Tibial nerve (tissue), 4 donors: ENCODE measurements around the gene MRPS18B. TPM values are rescaled to one million over a fixed set of nuclear protein-coding genes. Genes with fewer than 3 reads are reported as not detected.
"Not testable (repeated sequence)": the region's sequence is repeated elsewhere in the genome, so short reads cannot be mapped to it uniquely, and the experiment has no call there.

Experiments used
- DNase-seq, 2 donors: peaks; one replicate each; pipeline ENCODE4 v3.0.0-alpha.2; 2019; ENCODE audit warnings: low spot score in 2 of 2
- H3K27ac ChIP-seq, 4 donors: fragments of 200-600 bp; sonication (generic) in 3 of 4; one replicate each; pipeline ENCODE4 v1.5.1; 2017 to 2019; ENCODE audit warnings: mild to moderate bottlenecking in 1 of 4
- H3K27me3 ChIP-seq, 2 donors: fragments of 200-600 bp; sonication (generic) in 1 of 2; one replicate each; pipeline versions ENCODE4 v1.5.1 to v1.6.0; 2017 to 2019
- H3K36me3 ChIP-seq, 3 donors: fragments of 200-600 bp; sonication (generic); one replicate each; pipeline ENCODE4 v1.5.1; 2018 to 2019
- H3K4me1 ChIP-seq, 4 donors: fragments of 200-600 bp; sonication (generic) in 3 of 4; one replicate each; pipeline ENCODE4 v1.5.1; 2017 to 2019
- H3K4me3 ChIP-seq, 4 donors: fragments of 200-600 bp; sonication (generic) in 3 of 4; one replicate each; pipeline ENCODE4 v1.5.1; 2017 to 2019; ENCODE audit warnings: mild to moderate bottlenecking in 1 of 4, moderate library complexity in 1 of 4
- H3K9me3 ChIP-seq, 4 donors: fragments of 200-600 bp; sonication (generic) in 3 of 4; one replicate each; pipeline ENCODE4 v1.5.1; 2017 to 2019
- CTCF ChIP-seq, 5 experiments: fragments of 200-600 bp in 3 of 5; fragments of 450-650 bp in 2 of 5; sonication (generic) in 3 of 5; IDR thresholded peaks; one replicate each; pipeline ENCODE4 v1.5.1; 2016 to 2019; ENCODE audit warnings: antibody characterized with exemption in 5 of 5, mild to moderate bottlenecking in 3 of 5, moderate library complexity in 2 of 5
- EP300 ChIP-seq, 2 donors: sonication (generic); formaldehyde crosslinking; IDR thresholded peaks; one replicate each; pipeline ENCODE4 v1.6.1; 2017; ENCODE audit warnings: antibody characterized with exemption in 2 of 2, mild to moderate bottlenecking in 1 of 2
- POLR2A ChIP-seq, 2 donors: fragments of 450-650 bp; IDR thresholded peaks; one replicate each; pipeline ENCODE4 v1.6.1; 2017; ENCODE audit warnings: antibody characterized with exemption in 2 of 2, mild to moderate bottlenecking in 2 of 2, moderate library complexity in 2 of 2
- WGBS, 2 donors: methylation state at CpG; one replicate each; pipeline ENCODE4 v1.1.5; 2018; 5-methylcytosine and 5-hydroxymethylcytosine counted together
- total RNA-seq, 4 donors: library from RNA; depleted of rRNA; stranded (reverse); fragments of >200 nt; gene quantifications; one replicate each; pipeline ENCODE4 v1.1.0, GENCODE V29; 2016

The MRPS18B gene
- total RNA-seq, 4 donors from 2014 or later: 36.9 to 67.7 (median 50.3) TPM

GRCh38 chr6:30589754-30590358 lies 27.8 kb upstream of the MRPS18B start:
- H3K36me3 ChIP-seq: peaks cover 0 to 96% (median 32%) of the 10 kb centered on the region in 3 donors

GRCh38 chr6:30590509-30590908 lies 27.1 kb upstream of the MRPS18B start:
- H3K27ac ChIP-seq: no peak overlapping the region
- H3K9me3 ChIP-seq: no peaks in the 10 kb centered on the region
- DNase-seq: no peak
- H3K36me3 ChIP-seq: peaks cover 0 to 96% (median 25%) of the 10 kb centered on the region in 3 donors
- no peaks in the 10 kb centered on the region for H3K4me1 ChIP-seq
- H3K27me3 ChIP-seq: no peaks in the 10 kb centered on the region
- H3K4me3 ChIP-seq: no peak overlapping the region
- WGBS, 2 donors: 60 to 70% methylated on average over 8 of the region's 8 CpGs
- TF ChIP-seq EP300 (IDR thresholded peaks at IDR 0.05) (no peak), CTCF (IDR thresholded peaks at IDR 0.05) (no peak), POLR2A (IDR thresholded peaks at IDR 0.05) (no peak)

More at GRCh38 chr6:30589754-30590358, 27.8 kb upstream of the MRPS18B start:
- no peaks in the 10 kb centered on the region for H3K27me3 ChIP-seq
- no peak for DNase-seq
- no peaks in the 10 kb centered on the region for H3K9me3 ChIP-seq
- H3K4me3 ChIP-seq: no peak overlapping the region
- no peaks in the 10 kb centered on the region for H3K4me1 ChIP-seq
- 93% methylated on average over 15 of the region's 15 CpGs for WGBS, 2 donors
- H3K27ac ChIP-seq: no peak overlapping the region
- no peak for TF ChIP-seq POLR2A (IDR thresholded peaks at IDR 0.05)
- no peak for TF ChIP-seq EP300 (IDR thresholded peaks at IDR 0.05)
- TF ChIP-seq CTCF (IDR thresholded peaks at IDR 0.05): no peak

- H3K9me3 ChIP-seq: no peaks in the 10 kb centered on the region
- WGBS, 2 donors: 62 to 65% methylated on average over 1 of the region's 1 CpG
- H3K27ac ChIP-seq: no peak overlapping the region
- no peak overlapping the region for H3K4me3 ChIP-seq
- TF ChIP-seq CTCF (IDR thresholded peaks at IDR 0.05) (no peak), EP300 (IDR thresholded peaks at IDR 0.05) (no peak), POLR2A (IDR thresholded peaks at IDR 0.05) (no peak)
- DNase-seq: no peak
- H3K36me3 ChIP-seq: peaks cover 0 to 92% (median 20%) of the 10 kb centered on the region in 3 donors
- no peaks in the 10 kb centered on the region for H3K4me1 ChIP-seq
- no peaks in the 10 kb centered on the region for H3K27me3 ChIP-seq
Observed at GRCh38 chr6:30591008-30591407, 26.6 kb upstream of the MRPS18B start.

GRCh38 chr6:30592287-30592686 lies 25.4 kb upstream of the MRPS18B start:
- TF ChIP-seq POLR2A (IDR thresholded peaks at IDR 0.05) (no peak), EP300 (IDR thresholded peaks at IDR 0.05) (no peak), CTCF (IDR thresholded peaks at IDR 0.05) (no peak)
- no peak overlapping the region for H3K27ac ChIP-seq
- no peak for DNase-seq
- H3K9me3 ChIP-seq: no peaks in the 10 kb centered on the region
- WGBS, 2 donors: 95 to 100% methylated on average over 1 of the region's 1 CpG
- H3K4me1 ChIP-seq: no peaks in the 10 kb centered on the region
- no peaks in the 10 kb centered on the region for H3K27me3 ChIP-seq
- H3K36me3 ChIP-seq: peaks cover 0 to 84% (median 9%) of the 10 kb centered on the region in 3 donors
- H3K4me3 ChIP-seq: no peak overlapping the region

- 73 to 79% methylated on average over 15 of the region's 15 CpGs for WGBS, 2 donors
- H3K36me3 ChIP-seq: peaks cover 2 to 63% (median 14%) of the 10 kb centered on the region in 3 donors
- TF ChIP-seq CTCF (IDR thresholded peaks at IDR 0.05): peak; percentile 67 to 80 (median 76)
- peak; percentile 81 to 98 for DNase-seq
- not testable (repeated sequence) for H3K4me1 ChIP-seq, H3K9me3 ChIP-seq, H3K27ac ChIP-seq, H3K27me3 ChIP-seq, H3K4me3 ChIP-seq
Observed at GRCh38 chr6:30597315-30598144, 20.1 kb upstream of the MRPS18B start.
